Left ventricle myocardium superior (tissue), 1 donor: ENCODE measurements around the gene PCMTD2. TPM values are rescaled to one million over a fixed set of nuclear protein-coding genes. Genes with fewer than 3 reads are reported as not detected.
A peak's percentile ranks its signal among the peaks of the same experiment; 100 is the strongest.

ENCODE experiments used
- ATAC-seq: fragments of 200-7000 bp; cut with Tn5 transposase; one replicate; pipeline ENCODE4 v1.9.1; 2020; ENCODE audit warnings: mild to moderate bottlenecking, moderate library complexity
- DNase-seq: peaks from one replicate; pipeline ENCODE4 v3.0.0-alpha.2; 2020
- intact Hi-C: fragments of 100-400 bp; cut with micrococcal nuclease; formaldehyde crosslinking; loops from one replicate; pipeline ENCODE4 v1.11.0; 2022
- total RNA-seq: library from RNA; stranded (reverse); fragmentation: NEBNext Ultra II Directional; extraction: Animal tissue kit (Norgen Biotek cat#: 25700); gene quantifications from one replicate; pipeline ENCODE4 v1.2.1, GENCODE V29; 2021
- donor health status: DM: no; HTN: yes; CAD: no; lungs with severe emphysema.

PCMTD2 gene
- total RNA-seq, 1 donor from 2014 or later = 87.2 TPM

DNA sequence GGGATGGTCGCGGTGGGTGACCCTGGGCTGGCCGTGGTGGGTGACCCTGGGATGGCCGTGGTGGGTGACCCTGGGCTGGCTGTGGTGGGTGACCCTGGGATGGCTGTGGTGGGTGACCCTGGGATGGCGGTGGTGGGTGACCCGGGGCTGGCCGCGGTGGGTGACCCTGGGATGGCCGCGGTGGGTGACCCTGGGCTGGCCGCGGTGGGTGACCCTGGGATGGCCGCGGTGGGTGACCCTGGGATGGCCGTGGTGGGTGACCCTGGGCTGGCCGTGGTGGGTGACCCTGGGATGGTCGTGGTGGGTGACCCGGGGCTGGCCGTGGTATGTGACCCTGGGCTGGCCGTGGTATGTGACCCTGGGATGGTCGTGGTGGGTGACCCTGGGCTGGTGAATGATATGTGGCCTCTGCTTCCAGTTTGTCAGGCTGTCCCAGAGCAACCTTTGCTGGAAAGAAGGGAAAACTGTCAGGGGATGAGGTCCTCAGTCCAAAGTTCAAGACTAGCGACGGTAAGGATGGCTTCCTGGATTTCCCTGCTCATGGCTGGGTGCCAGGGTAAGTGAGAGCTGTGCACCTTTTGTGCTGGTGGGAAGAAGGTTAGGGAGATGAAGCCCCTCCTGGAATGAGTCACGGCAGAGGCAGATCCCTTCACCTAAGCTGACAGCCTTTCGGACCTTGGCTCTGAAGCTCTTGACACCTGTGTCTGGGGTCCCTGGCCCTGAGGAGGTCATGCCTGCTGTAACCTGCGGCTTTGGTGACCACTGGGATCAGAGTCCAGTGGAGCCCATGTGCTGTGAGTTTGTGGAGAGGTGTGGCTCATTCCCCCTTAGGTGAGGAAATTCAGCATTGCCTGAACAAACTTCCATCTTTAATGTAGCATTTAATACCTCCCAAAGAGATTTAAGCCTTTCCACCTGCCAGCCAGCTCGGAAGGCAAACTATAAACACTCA is 19.1 kb upstream of the PCMTD2 start:
- intact Hi-C loops = no loop called here
- DNase-seq (no peak), ATAC-seq (no peak)

DNA sequence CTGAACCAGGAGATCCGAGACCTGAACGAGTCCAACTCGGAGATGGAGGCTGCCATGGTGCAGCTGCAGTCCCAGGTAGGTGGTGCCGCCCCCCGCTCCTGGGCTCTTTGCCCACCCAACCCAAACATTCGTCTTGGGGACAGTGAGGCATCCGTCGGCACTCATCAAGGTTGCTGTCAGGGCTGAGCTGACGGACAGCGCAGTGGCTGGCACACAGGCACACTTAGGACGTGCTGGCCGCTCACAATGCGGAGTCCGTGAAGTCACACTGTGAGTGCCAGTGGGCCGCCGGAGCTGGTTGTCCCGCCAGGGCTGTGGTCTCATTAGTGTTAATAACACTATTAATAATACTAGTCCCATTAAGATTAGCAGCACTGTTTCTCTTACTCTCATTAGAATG is 18.2 kb upstream of the PCMTD2 start:
- intact Hi-C loops = no loop called here
- ATAC-seq (no peak), DNase-seq (no peak)

- intact Hi-C loops = no loop called here
- ATAC-seq = peak; percentile 34
- no peak for DNase-seq
Measured at GRCh38 chr20:64238115-64238825, 17.3 kb upstream of the PCMTD2 start.

DNA sequence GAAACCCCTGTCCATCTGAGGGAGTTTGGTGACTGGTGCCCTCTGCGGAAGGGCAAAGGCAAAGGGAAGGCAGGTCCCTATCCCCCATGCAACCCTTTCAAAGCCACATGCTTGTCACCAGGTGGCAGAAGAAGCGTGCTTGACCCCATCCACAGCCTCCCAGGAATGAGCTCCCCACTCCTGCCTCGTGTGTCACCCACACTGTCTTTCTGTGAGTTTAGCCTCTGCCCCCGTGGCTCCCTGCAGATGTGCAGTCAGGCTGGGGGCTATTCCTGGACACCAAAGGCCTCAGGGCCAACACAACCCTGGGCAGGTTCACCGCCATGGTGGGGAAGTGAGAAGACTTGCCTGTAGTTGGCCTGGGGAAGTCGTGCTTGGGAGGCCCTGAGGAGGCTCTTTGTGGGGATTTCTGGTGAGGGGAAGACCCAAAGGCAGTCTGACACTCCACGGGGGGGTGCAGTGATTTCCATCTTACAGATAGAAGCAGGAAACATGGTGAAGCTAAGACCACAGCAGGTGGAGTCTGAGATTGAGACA is 16.6 kb upstream of the PCMTD2 start:
- intact Hi-C loops = no loop called here
- DNase-seq (no peak), ATAC-seq (no peak)

- no peak for ATAC-seq
- intact Hi-C loops = no loop called here
- DNase-seq = no peak
Measured at GRCh38 chr20:64239449-64240242, 15.9 kb upstream of the PCMTD2 start.

GRCh38 chr20:64240243-64241015 is 15.1 kb upstream of the PCMTD2 start:
- no peak for ATAC-seq
- no peak for DNase-seq
- intact Hi-C loops = no loop called here

- ATAC-seq (no peak), DNase-seq (no peak)
- intact Hi-C loops = no loop called here
Measured at GRCh38 chr20:64241061-64241460, 14.5 kb upstream of the PCMTD2 start.

- DNase-seq (no peak), ATAC-seq (no peak)
- intact Hi-C loops = no loop called here
Measured at GRCh38 chr20:64242003-64242796, 13.3 kb upstream of the PCMTD2 start.

GRCh38 chr20:64242797-64243475 is 12.6 kb upstream of the PCMTD2 start:
- intact Hi-C loops = no loop called here
- ATAC-seq = no peak
- no peak for DNase-seq

GRCh38 chr20:64244281-64244805 is 11.2 kb upstream of the PCMTD2 start:
- ATAC-seq = no peak
- no peak for DNase-seq
- intact Hi-C loops = no loop called here

DNA sequence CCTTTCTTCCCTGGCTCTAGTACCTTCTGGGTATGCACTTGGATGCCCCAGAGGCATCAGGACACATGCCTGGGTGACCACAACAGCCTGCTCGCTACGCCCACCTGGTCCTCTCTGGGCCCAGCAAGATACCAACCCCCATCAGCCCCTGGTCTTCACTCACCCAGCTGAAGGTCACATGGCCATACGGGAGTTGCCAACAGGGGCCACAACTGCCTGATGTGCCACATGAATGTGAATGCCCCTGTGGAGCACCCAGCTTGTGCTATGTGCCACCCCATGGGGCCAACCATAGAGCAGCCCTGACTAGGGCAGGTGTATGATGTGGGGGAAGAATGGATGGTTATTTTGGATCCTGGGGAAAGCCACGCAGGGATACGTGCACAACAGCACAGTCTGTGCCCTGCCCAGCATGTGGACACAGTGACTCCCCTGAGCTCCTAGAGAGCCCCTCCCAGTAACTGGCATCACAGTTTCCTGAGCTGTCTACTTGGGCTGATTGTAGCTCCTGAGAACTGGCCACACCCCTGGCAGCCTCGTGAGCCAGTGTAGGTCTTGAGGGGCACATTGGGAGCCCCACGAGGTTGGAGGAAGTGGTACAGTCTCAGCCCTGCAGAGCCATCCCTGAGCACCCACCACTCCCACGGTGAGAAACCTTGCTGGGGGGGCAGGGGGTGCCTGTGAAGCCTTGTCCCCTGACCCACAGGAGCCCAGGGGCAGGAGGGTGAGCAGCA is 10.5 kb upstream of the PCMTD2 start:
- intact Hi-C loops = no loop called here
- ATAC-seq (no peak), DNase-seq (no peak)

DNA sequence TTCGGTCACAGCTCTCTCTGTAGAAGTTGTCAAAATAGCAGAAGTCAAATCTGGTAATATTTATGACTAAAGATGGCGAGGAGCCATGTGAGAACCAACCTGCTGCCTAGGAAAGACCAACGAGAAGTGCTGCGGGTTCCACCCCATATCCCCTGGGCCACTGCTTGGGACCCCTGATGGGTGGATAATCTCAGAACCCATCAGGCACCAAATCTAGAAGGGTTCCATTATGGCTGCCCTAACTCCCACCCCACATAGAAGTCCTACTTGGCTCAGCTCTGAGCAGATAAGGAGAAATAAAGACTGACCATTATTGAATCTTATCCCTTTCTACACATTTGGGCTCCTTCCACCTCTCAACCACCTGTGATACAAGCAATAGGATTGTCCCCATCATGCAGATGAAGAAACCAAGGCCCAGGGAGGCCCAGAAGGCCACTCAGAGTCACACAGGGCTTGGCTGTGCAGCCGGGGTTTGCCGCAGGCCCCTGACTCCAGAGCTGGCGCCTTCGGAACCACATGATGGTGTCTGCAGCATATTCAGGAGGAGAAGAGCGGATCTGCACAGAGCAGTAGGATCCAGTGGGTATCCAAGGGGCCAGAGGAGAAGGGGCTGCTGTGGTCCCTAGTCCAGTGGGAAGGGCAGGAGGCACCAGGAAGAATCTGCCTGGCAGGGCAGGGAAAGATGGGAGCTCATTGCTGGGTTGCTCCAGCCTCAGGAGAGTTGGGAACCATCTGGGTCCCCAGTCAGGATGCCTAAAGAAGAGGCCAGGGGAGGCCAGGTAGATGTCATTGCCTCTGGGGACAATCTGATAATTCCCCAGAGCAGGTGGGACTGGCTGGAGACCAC is 9.6 kb upstream of the PCMTD2 start:
- intact Hi-C loops = no loop called here
- DNase-seq (no peak), ATAC-seq (no peak)

DNA sequence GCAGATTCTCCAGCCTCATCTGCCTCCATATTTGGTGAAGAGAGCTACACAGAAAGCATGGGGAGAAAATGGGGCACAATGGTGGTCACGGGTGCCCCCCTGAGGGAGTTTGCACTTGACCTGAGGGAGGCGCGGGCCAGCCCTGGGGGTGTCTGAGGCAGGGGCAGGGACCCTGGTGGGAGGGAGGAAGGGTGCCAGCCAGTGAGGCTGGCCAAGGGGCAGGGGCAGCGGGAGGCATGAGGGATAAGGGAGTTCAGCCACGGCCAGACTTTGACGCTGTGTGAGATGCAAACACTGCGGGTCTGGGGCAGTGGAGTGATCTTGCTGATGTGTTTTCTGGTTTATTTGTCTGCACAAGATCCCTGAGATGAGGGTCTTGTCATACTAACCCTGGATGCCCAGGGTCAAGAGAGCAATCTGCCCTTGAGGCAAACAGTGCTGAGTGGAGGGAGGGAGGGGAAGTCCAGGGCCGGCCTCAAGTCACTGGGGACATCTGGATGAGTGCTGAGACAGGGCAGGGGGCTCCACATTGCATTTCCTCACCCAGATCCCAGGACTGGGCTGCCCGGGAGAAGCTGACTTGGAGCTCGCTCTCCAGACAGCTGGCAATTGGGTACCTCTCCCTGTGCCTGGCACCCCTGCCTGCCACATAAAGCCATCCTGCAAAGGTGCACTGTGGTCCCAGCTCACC is 8.8 kb upstream of the PCMTD2 start:
- DNase-seq = no peak
- intact Hi-C loops = no loop called here
- ATAC-seq = no peak

DNA sequence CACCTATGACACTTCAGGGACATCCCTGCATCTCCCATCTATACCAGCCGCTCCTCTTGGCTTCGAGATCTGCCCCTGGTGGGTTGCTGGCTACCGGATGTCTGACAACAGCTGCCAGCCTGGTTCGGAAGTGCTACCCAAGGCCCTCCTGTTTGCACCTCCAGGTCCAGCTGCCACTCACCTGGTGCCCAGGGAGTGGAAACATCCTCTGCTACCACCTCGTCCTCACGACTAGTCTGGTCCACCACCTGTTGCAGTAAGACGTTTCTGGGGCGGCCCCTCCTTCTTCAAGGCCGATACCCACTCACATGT is 8.3 kb upstream of the PCMTD2 start:
- ATAC-seq (no peak), DNase-seq (no peak)
- intact Hi-C loops = no loop called here
